ENCODE results near the gene FAR2. TPM values are rescaled to one million over a fixed set of nuclear protein-coding genes. Genes with fewer than 3 reads are reported as not detected.

FAR2 gene
- total RNA-seq, 1 donor from 2014 or later: 19.5 TPM

- Mint-ChIP-seq H3K27me3 (ENCODE audit: insufficient read depth, low read depth) (peaks cover 4% of the 10 kb centered on the region), H3K27ac (no peak overlapping the region), H3K4me3 (no peak overlapping the region), H3K36me3 (no peaks in the 10 kb centered on the region), H3K4me1 (peaks cover 17% of the 10 kb centered on the region), H3K9me3 (peaks cover 2% of the 10 kb centered on the region)
- Histone ChIP-seq H3K27ac (no peak overlapping the region), H4K20me1 (ENCODE audit: low read depth) (no peaks in the 10 kb centered on the region), H3K27me3 (no peaks in the 10 kb centered on the region), H3K9me3 (ENCODE audit: low read depth) (no peaks in the 10 kb centered on the region), H3K4me2 (no peak overlapping the region), H3K79me2 (ENCODE audit: low read depth) (no peaks in the 10 kb centered on the region), H3K4me3 (no peak overlapping the region), H3K36me3 (peaks cover 5% of the 10 kb centered on the region), H2AFZ (replicated peaks) (no peak overlapping the region), H3K4me1 (peaks cover 15% of the 10 kb centered on the region), H3K9ac (no peak overlapping the region), H3F3A (ENCODE audit: low read depth) (peaks cover 14% of the 10 kb centered on the region)
- TF ChIP-seq EZH2phosphoT487 (IDR thresholded peaks at IDR 0.05) (no peak), EZH2 (IDR thresholded peaks at IDR 0.05) (no peak), CTCF (IDR thresholded peaks at IDR 0.05) (no peak)
- DNase-seq (ENCODE audit: low spot score): no peak
These were observed 95.2 kb downstream of the FAR2 start for GRCh38 chr12:29244159-29244765.

GRCh38 chr12:29245246-29245645, 96.2 kb downstream of the FAR2 start:
- no peak for DNase-seq (ENCODE audit: low spot score)
- no peaks in the 10 kb centered on the region for H4K20me1 ChIP-seq (ENCODE audit: low read depth)
- peaks cover 14% of the 10 kb centered on the region for H3F3A ChIP-seq (ENCODE audit: low read depth)
- H3K4me2 ChIP-seq: no peak overlapping the region
- peaks cover 17% of the 10 kb centered on the region for H3K4me1 Mint-ChIP-seq
- H3K27me3 Mint-ChIP-seq (ENCODE audit: insufficient read depth, low read depth): peaks cover 4% of the 10 kb centered on the region
- H3K27ac ChIP-seq: no peak overlapping the region
- H3K79me2 ChIP-seq (ENCODE audit: low read depth): no peaks in the 10 kb centered on the region
- peaks cover 15% of the 10 kb centered on the region for H3K4me1 ChIP-seq
- no peaks in the 10 kb centered on the region for H3K9me3 ChIP-seq (ENCODE audit: low read depth)
- H3K27me3 ChIP-seq: no peaks in the 10 kb centered on the region
- H3K36me3 Mint-ChIP-seq: no peaks in the 10 kb centered on the region
- H3K4me3 Mint-ChIP-seq: no peak overlapping the region
- H3K27ac Mint-ChIP-seq: no peak overlapping the region
- no peak overlapping the region for H2AFZ ChIP-seq (replicated peaks)
- TF ChIP-seq EZH2 (IDR thresholded peaks at IDR 0.05) (no peak), EZH2phosphoT487 (IDR thresholded peaks at IDR 0.05) (no peak), CTCF (IDR thresholded peaks at IDR 0.05) (no peak)
- peaks cover 5% of the 10 kb centered on the region for H3K36me3 ChIP-seq
- H3K4me3 ChIP-seq: no peak overlapping the region
- no peak overlapping the region for H3K9ac ChIP-seq
- H3K9me3 Mint-ChIP-seq: peaks cover 2% of the 10 kb centered on the region

GRCh38 chr12:29249930-29250329, 100.9 kb downstream of the FAR2 start:
- TF ChIP-seq EZH2 (IDR thresholded peaks at IDR 0.05) (no peak), EZH2phosphoT487 (IDR thresholded peaks at IDR 0.05) (no peak), CTCF (IDR thresholded peaks at IDR 0.05) (no peak)
- Histone ChIP-seq H2AFZ (replicated peaks) (no peak overlapping the region), H3K9ac (no peak overlapping the region), H3K4me3 (no peak overlapping the region), H3K27me3 (no peaks in the 10 kb centered on the region), H3K36me3 (peaks cover 5% of the 10 kb centered on the region), H3K27ac (no peak overlapping the region), H3K79me2 (ENCODE audit: low read depth) (no peaks in the 10 kb centered on the region), H3K4me1 (peaks cover 11% of the 10 kb centered on the region), H3K4me2 (no peak overlapping the region), H3F3A (ENCODE audit: low read depth) (no peaks in the 10 kb centered on the region), H3K9me3 (ENCODE audit: low read depth) (no peaks in the 10 kb centered on the region), H4K20me1 (ENCODE audit: low read depth) (no peaks in the 10 kb centered on the region)
- Mint-ChIP-seq H3K27ac (no peak overlapping the region), H3K4me1 (peaks cover 2% of the 10 kb centered on the region), H3K9me3 (peaks cover 2% of the 10 kb centered on the region), H3K36me3 (no peaks in the 10 kb centered on the region), H3K4me3 (no peak overlapping the region), H3K27me3 (ENCODE audit: insufficient read depth, low read depth) (peaks cover 4% of the 10 kb centered on the region)
- no peak for DNase-seq (ENCODE audit: low spot score)

Measured in neural progenitor cell (in vitro differentiated cells).